ENCODE data around the gene EPHB2.

EPHB2 gene

GRCh38 chr1:22889213-22889827, 178.7 kb downstream of the EPHB2 start:
- peak; percentile 33 for DNase-seq

- DNase-seq: no peak
These were observed 182.2 kb downstream of the EPHB2 start for GRCh38 chr1:22892789-22893188.

GRCh38 chr1:22893292-22893691, 182.7 kb downstream of the EPHB2 start:
- no peak for DNase-seq

- DNase-seq: no peak
These were observed 184.7 kb downstream of the EPHB2 start for GRCh38 chr1:22895357-22895756.

- DNase-seq: no peak
These were observed 185.5 kb downstream of the EPHB2 start for GRCh38 chr1:22896184-22896583.

- DNase-seq: no peak
These were observed 189.8 kb downstream of the EPHB2 start for GRCh38 chr1:22900451-22900850.

GRCh38 chr1:22903113-22903512, 192.5 kb downstream of the EPHB2 start:
- no peak for DNase-seq

GRCh38 chr1:22906968-22907367, 196.3 kb downstream of the EPHB2 start:
- no peak for DNase-seq

- DNase-seq: no peak
These were observed 196.9 kb downstream of the EPHB2 start for GRCh38 chr1:22907528-22907927.

- DNase-seq: no peak
These were observed 198.3 kb downstream of the EPHB2 start for GRCh38 chr1:22908880-22909426.

- DNase-seq: no peak
These were observed 199.6 kb downstream of the EPHB2 start for GRCh38 chr1:22910286-22910685.

- no peak for DNase-seq
These were observed 200.5 kb downstream of the EPHB2 start for GRCh38 chr1:22910986-22911651.

- no peak for DNase-seq
These were observed 201.7 kb downstream of the EPHB2 start for GRCh38 chr1:22912311-22912710.

- no peak for DNase-seq
These were observed 202.9 kb downstream of the EPHB2 start for GRCh38 chr1:22913421-22914141.

GRCh38 chr1:22914156-22914555, 203.5 kb downstream of the EPHB2 start:
- DNase-seq: no peak

- DNase-seq: no peak
These were observed 204.1 kb downstream of the EPHB2 start for GRCh38 chr1:22914633-22915217.

- no peak for DNase-seq
These were observed 204.6 kb downstream of the EPHB2 start for GRCh38 chr1:22915231-22915630.

- no peak for DNase-seq
These were observed 205.3 kb downstream of the EPHB2 start for GRCh38 chr1:22915816-22916470.

GRCh38 chr1:22916471-22916820, 205.8 kb downstream of the EPHB2 start:
- no peak for DNase-seq

- DNase-seq: no peak
These were observed 207.3 kb downstream of the EPHB2 start for GRCh38 chr1:22917989-22918388.

- no peak for DNase-seq
These were observed 208.0 kb downstream of the EPHB2 start for GRCh38 chr1:22918644-22919043.

GRCh38 chr1:22919341-22920025, 208.8 kb downstream of the EPHB2 start:
- peak; percentile 22 for DNase-seq
